Measurements from ENCODE around the gene COL3A1. TPM values are rescaled to one million over a fixed set of nuclear protein-coding genes. Genes with fewer than 3 reads are reported as not detected.

COL3A1 gene
- total RNA-seq, 2 donors from 2014 or later: 119 to 260 TPM

DNA sequence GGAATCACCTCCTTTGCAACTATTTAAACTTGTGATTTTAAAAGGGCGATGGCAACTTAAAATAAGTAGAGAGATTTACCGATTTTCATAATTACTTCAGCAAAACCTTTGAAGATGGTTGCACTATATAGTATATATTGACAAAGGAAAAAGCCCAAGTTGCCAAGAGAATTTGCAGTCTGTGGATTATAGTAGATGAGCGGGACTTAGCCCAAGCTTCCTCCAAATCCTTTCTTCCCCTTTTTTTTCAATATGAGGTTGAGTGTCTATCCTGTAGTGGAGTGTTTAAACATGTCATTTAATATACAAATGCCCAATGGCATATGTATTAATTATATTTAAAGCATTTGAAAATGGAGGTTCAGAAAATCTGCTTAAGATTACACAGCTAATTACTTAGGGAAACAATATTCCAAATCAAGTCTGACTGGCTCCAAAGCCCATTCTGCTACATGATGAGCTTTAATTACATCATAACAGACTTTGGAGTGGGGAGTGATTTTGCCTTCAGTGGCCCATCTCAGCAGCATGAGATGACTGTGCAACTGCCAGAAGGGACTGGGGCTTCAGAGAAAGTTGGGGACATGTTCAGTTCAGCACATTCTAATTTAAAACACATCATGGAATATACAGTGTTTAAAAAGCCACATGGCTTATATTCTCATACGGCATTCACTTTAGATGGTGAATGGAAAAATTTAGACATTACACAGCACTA lies 73.2 kb downstream of the COL3A1 start:
- DNase-seq: no peak
- Histone ChIP-seq H3K9ac (ENCODE audit: low read depth in 2 of 2, low read length in 2 of 2) (no peak overlapping the region), H3K4me1 (no peaks in the 10 kb centered on the region), H3K27me3 (no peaks in the 10 kb centered on the region), H3K36me3 (no peaks in the 10 kb centered on the region), H3K4me3 (no peak overlapping the region), H3K9me3 (no peaks in the 10 kb centered on the region), H3K27ac (no peak overlapping the region)
- TF ChIP-seq, protein P1, sequence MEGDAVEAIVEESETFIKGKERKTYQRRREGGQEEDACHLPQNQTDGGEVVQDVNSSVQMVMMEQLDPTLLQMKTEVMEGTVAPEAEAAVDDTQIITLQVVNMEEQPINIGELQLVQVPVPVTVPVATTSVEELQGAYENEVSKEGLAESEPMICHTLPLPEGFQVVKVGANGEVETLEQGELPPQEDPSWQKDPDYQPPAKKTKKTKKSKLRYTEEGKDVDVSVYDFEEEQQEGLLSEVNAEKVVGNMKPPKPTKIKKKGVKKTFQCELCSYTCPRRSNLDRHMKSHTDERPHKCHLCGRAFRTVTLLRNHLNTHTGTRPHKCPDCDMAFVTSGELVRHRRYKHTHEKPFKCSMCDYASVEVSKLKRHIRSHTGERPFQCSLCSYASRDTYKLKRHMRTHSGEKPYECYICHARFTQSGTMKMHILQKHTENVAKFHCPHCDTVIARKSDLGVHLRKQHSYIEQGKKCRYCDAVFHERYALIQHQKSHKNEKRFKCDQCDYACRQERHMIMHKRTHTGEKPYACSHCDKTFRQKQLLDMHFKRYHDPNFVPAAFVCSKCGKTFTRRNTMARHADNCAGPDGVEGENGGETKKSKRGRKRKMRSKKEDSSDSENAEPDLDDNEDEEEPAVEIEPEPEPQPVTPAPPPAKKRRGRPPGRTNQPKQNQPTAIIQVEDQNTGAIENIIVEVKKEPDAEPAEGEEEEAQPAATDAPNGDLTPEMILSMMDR (IDR thresholded peaks at IDR 0.05): no peak
- intact Hi-C loops (cut with DNase I): no loop called here

- Histone ChIP-seq H3K27me3 (no peaks in the 10 kb centered on the region), H3K27ac (no peak overlapping the region), H3K4me1 (no peaks in the 10 kb centered on the region), H3K36me3 (no peaks in the 10 kb centered on the region), H3K4me3 (no peak overlapping the region), H3K9me3 (no peaks in the 10 kb centered on the region), H3K9ac (ENCODE audit: low read depth in 2 of 2, low read length in 2 of 2) (no peak overlapping the region)
- TF ChIP-seq, protein P1 (IDR thresholded peaks at IDR 0.05): no peak
- DNase-seq: no peak
- intact Hi-C loops (cut with DNase I): no loop called here
Measured at GRCh38 chr2:189048189-189048588, 74.0 kb downstream of the COL3A1 start.

- H3K27ac ChIP-seq: no peak overlapping the region
- no peaks in the 10 kb centered on the region for H3K4me1 ChIP-seq
- intact Hi-C loops (cut with DNase I): no loop called here
- H3K36me3 ChIP-seq: no peaks in the 10 kb centered on the region
- no peak for DNase-seq
- no peaks in the 10 kb centered on the region for H3K27me3 ChIP-seq
- no peak overlapping the region for H3K4me3 ChIP-seq
- TF ChIP-seq, protein P1 (IDR thresholded peaks at IDR 0.05): no peak
- H3K9me3 ChIP-seq: no peaks in the 10 kb centered on the region
- no peak overlapping the region for H3K9ac ChIP-seq (ENCODE audit: low read depth in 2 of 2, low read length in 2 of 2)
Measured at GRCh38 chr2:189049709-189050164, 75.6 kb downstream of the COL3A1 start.

- H3K27ac ChIP-seq: no peak overlapping the region
- H3K4me3 ChIP-seq: no peak overlapping the region
- intact Hi-C loops (cut with DNase I): no loop called here
- no peaks in the 10 kb centered on the region for H3K4me1 ChIP-seq
- TF ChIP-seq, protein P1 (IDR thresholded peaks at IDR 0.05): no peak
- no peaks in the 10 kb centered on the region for H3K9me3 ChIP-seq
- H3K36me3 ChIP-seq: no peaks in the 10 kb centered on the region
- no peaks in the 10 kb centered on the region for H3K27me3 ChIP-seq
- no peak overlapping the region for H3K9ac ChIP-seq (ENCODE audit: low read depth in 2 of 2, low read length in 2 of 2)
- no peak for DNase-seq
Measured at GRCh38 chr2:189050165-189050712, 76.1 kb downstream of the COL3A1 start.

GRCh38 chr2:189056200-189057106 lies 82.3 kb downstream of the COL3A1 start:
- Histone ChIP-seq H3K27me3 (no peaks in the 10 kb centered on the region), H3K4me1 (no peaks in the 10 kb centered on the region), H3K36me3 (no peaks in the 10 kb centered on the region), H3K9ac (ENCODE audit: low read depth in 2 of 2, low read length in 2 of 2) (no peak overlapping the region), H3K9me3 (no peaks in the 10 kb centered on the region), H3K4me3 (no peak overlapping the region), H3K27ac (no peak overlapping the region)
- DNase-seq: no peak
- intact Hi-C loops (cut with DNase I): no loop called here
- TF ChIP-seq, protein P1 (IDR thresholded peaks at IDR 0.05): no peak

All from colonic mucosa (tissue), 4 donors.